HEK293 (cell line): ENCODE measurements around the gene LRSAM1.

Experiments used
- CTCF ChIP-seq: fragments of 450-650 bp; formaldehyde crosslinking; IDR thresholded peaks from 2 replicates; pipeline ENCODE4 v1.5.1; 2016; ENCODE audit warnings: missing biosample characterization, missing genetic modification characterization
- KLF8 ChIP-seq: fragments of 450-650 bp; formaldehyde crosslinking; IDR thresholded peaks from 2 replicates; pipeline ENCODE4 v1.5.1; 2016; ENCODE audit warnings: missing biosample characterization, missing genetic modification characterization
- RBAK ChIP-seq: fragments of 450-650 bp; formaldehyde crosslinking; IDR thresholded peaks from 2 replicates; pipeline ENCODE4 v1.5.1; 2016; ENCODE audit warnings: missing biosample characterization, missing genetic modification characterization
- SETDB1 ChIP-seq: IDR thresholded peaks from one replicate; pipeline ENCODE4 v1.6.1; 2017; ENCODE audit warnings: mild to moderate bottlenecking, low read length, moderate library complexity, mixed read lengths; ENCODE audit not compliant: insufficient read length
- ZFP69B ChIP-seq: fragments of 450-650 bp; formaldehyde crosslinking; IDR thresholded peaks from 2 replicates; pipeline ENCODE4 v1.5.1; 2016; ENCODE audit warnings: missing biosample characterization, missing genetic modification characterization
- ZNF140 ChIP-seq: fragments of 450-650 bp; formaldehyde crosslinking; IDR thresholded peaks from 2 replicates; pipeline ENCODE4 v1.5.1; 2016; ENCODE audit warnings: missing biosample characterization, missing genetic modification characterization
- ZNF670 ChIP-seq: fragments of 450-650 bp; formaldehyde crosslinking; IDR thresholded peaks from 2 replicates; pipeline ENCODE4 v1.5.1; 2016; ENCODE audit warnings: missing biosample characterization, missing genetic modification characterization, low read depth
- ZNF830 ChIP-seq: fragments of 450-650 bp; IDR thresholded peaks from 2 replicates; pipeline ENCODE4 v1.5.0; 2018; ENCODE audit warnings: missing biosample characterization, missing genetic modification characterization, low read depth, mild to moderate bottlenecking, moderate library complexity
- ZNF843 ChIP-seq: fragments of 450-650 bp; formaldehyde crosslinking; IDR thresholded peaks from 2 replicates; pipeline ENCODE4 v1.5.1; 2016; ENCODE audit warnings: missing biosample characterization, missing genetic modification characterization
- ZXDB ChIP-seq: fragments of 450-650 bp; formaldehyde crosslinking; IDR thresholded peaks from 2 replicates; pipeline ENCODE4 v1.5.1; 2016; ENCODE audit warnings: missing biosample characterization, missing genetic modification characterization
- TF ChIP-seq, protein P1 (sequence below): fragments of 450-650 bp; formaldehyde crosslinking; IDR thresholded peaks from 2 replicates; pipeline ENCODE4 v1.5.1; 2016; ENCODE audit warnings: missing biosample characterization, missing genetic modification characterization
- TF ChIP-seq, protein P2 (sequence below): sonication (generic); formaldehyde crosslinking; IDR thresholded peaks from 2 replicates; pipeline ENCODE4 v1.8.1; 2022; ENCODE audit warnings: mild to moderate bottlenecking, moderate library complexity, missing genetic modification reagents

DNA sequence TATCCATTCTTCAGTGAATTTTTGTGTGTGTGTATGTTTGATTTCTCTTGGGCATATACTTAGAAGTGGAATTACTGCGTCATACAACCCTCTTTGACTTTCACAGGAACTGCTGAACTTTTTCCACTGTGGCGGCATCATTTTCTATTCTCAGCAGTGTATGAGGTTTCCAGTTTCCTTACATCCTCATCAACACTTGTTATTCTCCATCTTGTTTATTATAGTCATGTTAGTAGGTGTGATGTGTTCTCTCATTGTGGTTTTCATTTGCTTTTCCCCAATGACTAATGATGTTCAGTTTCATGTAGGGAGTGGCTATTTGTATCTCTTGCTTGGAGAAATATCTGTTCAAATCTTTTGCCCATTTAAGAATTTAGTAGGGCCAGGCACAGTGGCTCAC, 24.6 kb upstream of the LRSAM1 start:
- TF ChIP-seq CTCF (no peak), ZFP69B (tag by site-specific recombination) (no peak), ZNF140 (no peak), KLF8 (tag by site-specific recombination) (no peak), ZNF670 (tag by site-specific recombination) (no peak), ZNF843 (tag by site-specific recombination) (no peak), RBAK (tag by site-specific recombination) (no peak), SETDB1 (no peak), ZNF830 (tag by site-specific recombination) (no peak), ZXDB (tag by site-specific recombination) (no peak)
- TF ChIP-seq, protein P1, sequence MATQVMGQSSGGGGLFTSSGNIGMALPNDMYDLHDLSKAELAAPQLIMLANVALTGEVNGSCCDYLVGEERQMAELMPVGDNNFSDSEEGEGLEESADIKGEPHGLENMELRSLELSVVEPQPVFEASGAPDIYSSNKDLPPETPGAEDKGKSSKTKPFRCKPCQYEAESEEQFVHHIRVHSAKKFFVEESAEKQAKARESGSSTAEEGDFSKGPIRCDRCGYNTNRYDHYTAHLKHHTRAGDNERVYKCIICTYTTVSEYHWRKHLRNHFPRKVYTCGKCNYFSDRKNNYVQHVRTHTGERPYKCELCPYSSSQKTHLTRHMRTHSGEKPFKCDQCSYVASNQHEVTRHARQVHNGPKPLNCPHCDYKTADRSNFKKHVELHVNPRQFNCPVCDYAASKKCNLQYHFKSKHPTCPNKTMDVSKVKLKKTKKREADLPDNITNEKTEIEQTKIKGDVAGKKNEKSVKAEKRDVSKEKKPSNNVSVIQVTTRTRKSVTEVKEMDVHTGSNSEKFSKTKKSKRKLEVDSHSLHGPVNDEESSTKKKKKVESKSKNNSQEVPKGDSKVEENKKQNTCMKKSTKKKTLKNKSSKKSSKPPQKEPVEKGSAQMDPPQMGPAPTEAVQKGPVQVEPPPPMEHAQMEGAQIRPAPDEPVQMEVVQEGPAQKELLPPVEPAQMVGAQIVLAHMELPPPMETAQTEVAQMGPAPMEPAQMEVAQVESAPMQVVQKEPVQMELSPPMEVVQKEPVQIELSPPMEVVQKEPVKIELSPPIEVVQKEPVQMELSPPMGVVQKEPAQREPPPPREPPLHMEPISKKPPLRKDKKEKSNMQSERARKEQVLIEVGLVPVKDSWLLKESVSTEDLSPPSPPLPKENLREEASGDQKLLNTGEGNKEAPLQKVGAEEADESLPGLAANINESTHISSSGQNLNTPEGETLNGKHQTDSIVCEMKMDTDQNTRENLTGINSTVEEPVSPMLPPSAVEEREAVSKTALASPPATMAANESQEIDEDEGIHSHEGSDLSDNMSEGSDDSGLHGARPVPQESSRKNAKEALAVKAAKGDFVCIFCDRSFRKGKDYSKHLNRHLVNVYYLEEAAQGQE (tag by site-specific recombination) = no peak
- TF ChIP-seq, protein P2, sequence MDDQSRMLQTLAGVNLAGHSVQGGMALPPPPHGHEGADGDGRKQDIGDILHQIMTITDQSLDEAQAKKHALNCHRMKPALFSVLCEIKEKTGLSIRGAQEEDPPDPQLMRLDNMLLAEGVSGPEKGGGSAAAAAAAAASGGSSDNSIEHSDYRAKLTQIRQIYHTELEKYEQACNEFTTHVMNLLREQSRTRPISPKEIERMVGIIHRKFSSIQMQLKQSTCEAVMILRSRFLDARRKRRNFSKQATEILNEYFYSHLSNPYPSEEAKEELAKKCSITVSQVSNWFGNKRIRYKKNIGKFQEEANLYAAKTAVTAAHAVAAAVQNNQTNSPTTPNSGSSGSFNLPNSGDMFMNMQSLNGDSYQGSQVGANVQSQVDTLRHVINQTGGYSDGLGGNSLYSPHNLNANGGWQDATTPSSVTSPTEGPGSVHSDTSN (CRISPR knock-in tag) = no peak
